Caco-2 (cell line): ENCODE data around the gene RAB28. TPM values are rescaled to one million over a fixed set of nuclear protein-coding genes. Genes with fewer than 3 reads are reported as not detected.

Experiments
- BruUV-seq: library from RNA; stranded (reverse); fragments of 400-500 nt; replicated peaks from 2 replicates; lab custom pipeline; 2021; lab: Mats Ljungman, UMichigan
- CTCF ChIA-PET: fragments of 300-600 bp; sonication (Branson Sonifier 250); formaldehyde crosslinking; loops from one replicate; lab custom pipeline; 2022; ENCODE audit warnings: antibody characterized with exemption; lab: Charles Lee
- POLR2A ChIA-PET: fragments of 300-600 bp; sonication (Branson Sonifier 250); formaldehyde crosslinking; loops from one replicate; lab custom pipeline; 2022; ENCODE audit warnings: antibody characterized with exemption; lab: Charles Lee
- DNase-seq, 2 experiments: peaks; one replicate each; pipeline versions ENCODE4 v3.0.0 to v3.0.0-alpha.2; 2020 to 2022
- H3K27me3 ChIP-seq: replicated peaks from 2 replicates; pipeline ENCODE4 v1.6.0; 2011; ENCODE audit warnings: low read length; ENCODE audit not compliant: control insufficient read depth, insufficient read depth
- H3K36me3 ChIP-seq: 2 replicates; pipeline ENCODE4 v1.5.1; 2011; ENCODE audit warnings: low read length; ENCODE audit not compliant: control insufficient read depth, insufficient read depth
- H3K4me1 ChIP-seq: fragments of 250-450 bp; sonication (Bioruptor Pico); 2 replicates; pipeline ENCODE4 v1.5.1; 2020; ENCODE audit warnings: mild to moderate bottlenecking
- H3K4me3 ChIP-seq: 2 replicates; pipeline ENCODE4 v1.5.1; 2011; ENCODE audit warnings: low read depth, mild to moderate bottlenecking, control low read depth, low read length
- H3K9me3 ChIP-seq: fragments of 250-450 bp; sonication (Bioruptor Pico); 2 replicates; pipeline ENCODE4 v1.5.1; 2020; ENCODE audit warnings: mild to moderate bottlenecking, moderate library complexity
- H3K27ac Mint-ChIP-seq: one replicate; pipeline ENCODE4 v1.8.0; 2022; ENCODE audit warnings: mixed read lengths; ENCODE audit not compliant: unreplicated experiment
- H3K27me3 Mint-ChIP-seq: one replicate; pipeline ENCODE4 v1.8.0; 2022; ENCODE audit warnings: mixed read lengths; ENCODE audit not compliant: insufficient read depth, unreplicated experiment
- H3K36me3 Mint-ChIP-seq: one replicate; pipeline ENCODE4 v1.8.0; 2022; ENCODE audit warnings: mild to moderate bottlenecking, mixed read lengths; ENCODE audit not compliant: insufficient read depth, unreplicated experiment
- H3K4me1 Mint-ChIP-seq: one replicate; pipeline ENCODE4 v1.8.0; 2022; ENCODE audit warnings: low read depth, mixed read lengths; ENCODE audit not compliant: unreplicated experiment
- H3K4me3 Mint-ChIP-seq: one replicate; pipeline ENCODE4 v1.8.0; 2022; ENCODE audit warnings: mild to moderate bottlenecking, moderate library complexity, mixed read lengths; ENCODE audit not compliant: unreplicated experiment
- H3K9me3 Mint-ChIP-seq: one replicate; pipeline ENCODE4 v1.8.0; 2022; ENCODE audit warnings: mixed read lengths; ENCODE audit not compliant: unreplicated experiment
- intact Hi-C: fragments of 100-400 bp; cut with micrococcal nuclease; formaldehyde crosslinking; loops from one replicate; pipeline ENCODE4 v1.10.0; 2022; ENCODE audit not compliant: unreplicated experiment
- total RNA-seq: library from RNA; stranded (reverse); gene quantifications from 2 replicates; pipeline ENCODE4 v1.2.3, GENCODE V29; 2022
- TF ChIP-seq, protein P1 (sequence below), 2 experiments: fragments of 200-600 bp in 1 of 2; IDR thresholded peaks; 1 replicate in 1 of 2; 2 replicates in 1 of 2; pipeline versions ENCODE4 v1.5.1 to v1.8.0; 2011 to 2022; ENCODE audit warnings: antibody characterized with exemption in 1 of 2, control low read depth in 1 of 2, inconsistent platforms in 1 of 2, low read depth in 1 of 2, low read length in 1 of 2, mild to moderate bottlenecking in 1 of 2, moderate library complexity in 1 of 2; ENCODE audit not compliant: insufficient read depth in 1 of 2, severe bottlenecking in 1 of 2, unreplicated experiment in 1 of 2

Gene RAB28
- total RNA-seq, 1 experiment from 2014 or later = 14.5 TPM

DNA sequence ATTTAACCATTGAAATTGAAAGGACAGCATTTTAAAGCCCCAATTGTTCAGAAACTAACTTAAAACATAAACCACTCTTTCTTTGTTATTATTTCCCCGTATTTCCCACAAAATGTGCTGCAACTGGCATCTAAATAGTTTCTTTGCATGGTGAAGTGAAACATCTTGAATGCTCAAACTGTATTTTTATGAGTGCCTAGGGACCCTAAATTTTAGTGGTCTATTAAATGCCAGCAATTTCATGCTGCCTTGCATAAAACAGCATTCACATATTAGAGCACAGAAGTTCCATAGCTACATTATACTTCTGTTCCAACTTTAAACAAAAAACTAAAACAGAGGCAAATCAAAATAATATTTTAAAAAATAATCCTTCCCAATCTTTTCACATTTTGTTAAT, 5.4 kb downstream of the RAB28 start:
- Mint-ChIP-seq H3K9me3 (no peaks in the 10 kb centered on the region), H3K36me3 (no peaks in the 10 kb centered on the region), H3K4me3 (no peak overlapping the region), H3K27ac (no peak overlapping the region), H3K4me1 (peaks cover 11% of the 10 kb centered on the region), H3K27me3 (no peaks in the 10 kb centered on the region)
- ChIA-PET POLR2A (no interaction called here), CTCF (no interaction called here)
- Histone ChIP-seq H3K9me3 (no peaks in the 10 kb centered on the region), H3K4me1 (no peaks in the 10 kb centered on the region), H3K27me3 (no peaks in the 10 kb centered on the region), H3K4me3 (no peak overlapping the region), H3K36me3 (no peaks in the 10 kb centered on the region)
- no TSS peak for BruUV-seq
- TF ChIP-seq, protein P1, sequence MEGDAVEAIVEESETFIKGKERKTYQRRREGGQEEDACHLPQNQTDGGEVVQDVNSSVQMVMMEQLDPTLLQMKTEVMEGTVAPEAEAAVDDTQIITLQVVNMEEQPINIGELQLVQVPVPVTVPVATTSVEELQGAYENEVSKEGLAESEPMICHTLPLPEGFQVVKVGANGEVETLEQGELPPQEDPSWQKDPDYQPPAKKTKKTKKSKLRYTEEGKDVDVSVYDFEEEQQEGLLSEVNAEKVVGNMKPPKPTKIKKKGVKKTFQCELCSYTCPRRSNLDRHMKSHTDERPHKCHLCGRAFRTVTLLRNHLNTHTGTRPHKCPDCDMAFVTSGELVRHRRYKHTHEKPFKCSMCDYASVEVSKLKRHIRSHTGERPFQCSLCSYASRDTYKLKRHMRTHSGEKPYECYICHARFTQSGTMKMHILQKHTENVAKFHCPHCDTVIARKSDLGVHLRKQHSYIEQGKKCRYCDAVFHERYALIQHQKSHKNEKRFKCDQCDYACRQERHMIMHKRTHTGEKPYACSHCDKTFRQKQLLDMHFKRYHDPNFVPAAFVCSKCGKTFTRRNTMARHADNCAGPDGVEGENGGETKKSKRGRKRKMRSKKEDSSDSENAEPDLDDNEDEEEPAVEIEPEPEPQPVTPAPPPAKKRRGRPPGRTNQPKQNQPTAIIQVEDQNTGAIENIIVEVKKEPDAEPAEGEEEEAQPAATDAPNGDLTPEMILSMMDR (IDR thresholded peaks at IDR 0.05; ENCODE audit: insufficient read depth in 1 of 2, low read depth in 1 of 2, low read length in 1 of 2, severe bottlenecking in 1 of 2, unreplicated experiment in 1 of 2) = no peak
- intact Hi-C loops = no loop called here
- DNase-seq = no peak

GRCh38 chr4:13478131-13478530, 6.0 kb downstream of the RAB28 start:
- Histone ChIP-seq H3K4me3 (no peak overlapping the region), H3K27me3 (no peaks in the 10 kb centered on the region), H3K36me3 (no peaks in the 10 kb centered on the region), H3K4me1 (no peaks in the 10 kb centered on the region), H3K9me3 (no peaks in the 10 kb centered on the region)
- Mint-ChIP-seq H3K27me3 (no peaks in the 10 kb centered on the region), H3K36me3 (no peaks in the 10 kb centered on the region), H3K9me3 (no peaks in the 10 kb centered on the region), H3K4me3 (no peak overlapping the region), H3K27ac (no peak overlapping the region), H3K4me1 (peaks cover 11% of the 10 kb centered on the region)
- POLR2A ChIA-PET = no interaction called here
- DNase-seq = no peak
- CTCF ChIA-PET = no interaction called here
- no TSS peak for BruUV-seq
- intact Hi-C loops = no loop called here
- TF ChIP-seq, protein P1 (IDR thresholded peaks at IDR 0.05; ENCODE audit: insufficient read depth in 1 of 2, low read depth in 1 of 2, low read length in 1 of 2, severe bottlenecking in 1 of 2, unreplicated experiment in 1 of 2) = no peak

- Mint-ChIP-seq H3K9me3 (no peaks in the 10 kb centered on the region), H3K4me1 (peaks cover 6% of the 10 kb centered on the region), H3K27ac (no peak overlapping the region), H3K27me3 (no peaks in the 10 kb centered on the region), H3K4me3 (no peak overlapping the region), H3K36me3 (no peaks in the 10 kb centered on the region)
- H3K9me3 ChIP-seq = no peaks in the 10 kb centered on the region
- TF ChIP-seq, protein P1 (IDR thresholded peaks at IDR 0.05; ENCODE audit: insufficient read depth in 1 of 2, low read depth in 1 of 2, low read length in 1 of 2, severe bottlenecking in 1 of 2, unreplicated experiment in 1 of 2) = no peak
- intact Hi-C loops = no loop called here
- no peak overlapping the region for H3K4me3 ChIP-seq
- H3K27me3 ChIP-seq = no peaks in the 10 kb centered on the region
- no peaks in the 10 kb centered on the region for H3K36me3 ChIP-seq
- DNase-seq = no peak
- POLR2A ChIA-PET = no interaction called here
- no TSS peak for BruUV-seq
- CTCF ChIA-PET = no interaction called here
- no peaks in the 10 kb centered on the region for H3K4me1 ChIP-seq
These were observed 7.2 kb downstream of the RAB28 start for GRCh38 chr4:13476915-13477314.
